Measurements from ENCODE around the gene ACSL4.
"Not testable (repeated sequence)": the region's sequence is repeated elsewhere in the genome, so short reads cannot be mapped to it uniquely, and the experiment has no call there.

ACSL4 gene

GRCh38 chrX:109658391-109658790, 74.7 kb downstream of the ACSL4 start:
- no peak for DNase-seq

GRCh38 chrX:109657364-109657763, 75.7 kb downstream of the ACSL4 start:
- DNase-seq = not testable (repeated sequence)

GRCh38 chrX:109656774-109657173, 76.3 kb downstream of the ACSL4 start:
- no peak for DNase-seq

GRCh38 chrX:109655502-109656201, 77.4 kb downstream of the ACSL4 start:
- DNase-seq = no peak

- no peak for DNase-seq
Observed at GRCh38 chrX:109654516-109655109, 78.4 kb downstream of the ACSL4 start.

GRCh38 chrX:109644671-109645070, 88.4 kb downstream of the ACSL4 start:
- not testable (repeated sequence) for DNase-seq

GRCh38 chrX:109643687-109644086, 89.4 kb downstream of the ACSL4 start:
- DNase-seq = no peak

GRCh38 chrX:109638158-109638557, 94.9 kb downstream of the ACSL4 start:
- no peak for DNase-seq

GRCh38 chrX:109637477-109637876, 95.6 kb downstream of the ACSL4 start:
- not testable (repeated sequence) for DNase-seq

- no peak for DNase-seq
Observed at GRCh38 chrX:109635146-109635545, 97.9 kb downstream of the ACSL4 start.

- DNase-seq = no peak
Observed at GRCh38 chrX:109632906-109633504, 100.1 kb downstream of the ACSL4 start.

- DNase-seq = no peak
Observed at GRCh38 chrX:109629310-109629709, 103.7 kb downstream of the ACSL4 start.

GRCh38 chrX:109626637-109627036, 106.4 kb downstream of the ACSL4 start:
- DNase-seq = no peak

GRCh38 chrX:109624641-109625616, 108.1 kb downstream of the ACSL4 start, which contains the start of gene KCNE5:
Gene KCNE5 (minus strand): TSS chrX:109625172. CDS start chrX:109625020, 152 bp downstream.
- DNase-seq = no peak

- no peak for DNase-seq
Observed at GRCh38 chrX:109623997-109624396, 109.1 kb downstream of the ACSL4 start.

GRCh38 chrX:109622270-109622669, 110.8 kb downstream of the ACSL4 start:
- DNase-seq = no peak

GRCh38 chrX:109619771-109620170, 113.3 kb downstream of the ACSL4 start:
- DNase-seq = no peak

GRCh38 chrX:109614951-109615350, 118.1 kb downstream of the ACSL4 start:
- no peak for DNase-seq

- DNase-seq = no peak
Observed at GRCh38 chrX:109601486-109601885, 131.6 kb downstream of the ACSL4 start.

GRCh38 chrX:109600237-109600651, 132.8 kb downstream of the ACSL4 start:
- no peak for DNase-seq

GRCh38 chrX:109596015-109596414, 137.0 kb downstream of the ACSL4 start:
- DNase-seq = no peak

Data from activated naive CD4-positive, alpha-beta T cell treated with anti-CD3 and anti-CD28 coated beads, Interleukin-2, amount 50 U/mL, for 16 hours (primary cell).